T-cell (primary cell): ENCODE data around the gene SURF1. TPM values are rescaled to one million over a fixed set of nuclear protein-coding genes. Genes with fewer than 3 reads are reported as not detected.

ENCODE experiments used
- ATAC-seq, 4 experiments: fragments of 200-7000 bp in 3 of 4; fragments of 150-1000 bp in 1 of 4; cut with Tn5 transposase; replicated peaks in 1 of 4; 1 replicate in 3 of 4; 2 replicates in 1 of 4; pipeline ENCODE4 v1.10.0; 2021; ENCODE audit warnings: moderate library complexity in 3 of 4, mild to moderate bottlenecking in 2 of 4, moderate number of reproducible peaks in 1 of 4
- CTCF ChIA-PET, 2 donors: fragments of 300-600 bp; sonication (Branson Sonifier 250); formaldehyde crosslinking; loops; one replicate each; lab custom pipeline; 2022; ENCODE audit warnings: antibody characterized with exemption in 2 of 2; lab: Charles Lee
- POLR2A ChIA-PET, 2 donors: fragments of 300-600 bp; sonication (Branson Sonifier 250); formaldehyde crosslinking; loops; one replicate each; lab custom pipeline; 2022; ENCODE audit warnings: antibody characterized with exemption in 2 of 2; lab: Charles Lee
- DNase-seq, 35 experiments: peaks; one replicate each; pipeline versions ENCODE4 v3.0.0 to v3.0.0-alpha.2; 2013 to 2023
- H3K27ac ChIP-seq: one replicate; pipeline ENCODE4 v1.5.1; 2013; ENCODE audit warnings: low read length
- H3K27me3 ChIP-seq, 2 experiments: replicated peaks in 1 of 2; 1 replicate in 1 of 2; 2 replicates in 1 of 2; pipeline versions ENCODE4 v1.6.1 to v1.7.0; 2013; ENCODE audit warnings: low read length in 1 of 2, mixed read lengths in 1 of 2; ENCODE audit not compliant: control insufficient read depth in 2 of 2, insufficient read depth in 2 of 2; ENCODE audit errors: extremely low read depth in 1 of 2
- H3K36me3 ChIP-seq, 2 donors: 1 replicate in 1 of 2; 2 replicates in 1 of 2; pipeline versions ENCODE4 v1.6.1 to v1.7.0; 2013; ENCODE audit warnings: low read length in 1 of 2; ENCODE audit not compliant: control insufficient read depth in 2 of 2, insufficient read depth in 1 of 2; ENCODE audit errors: extremely low read depth in 1 of 2
- H3K4me1 ChIP-seq, 2 experiments: 1 replicate in 1 of 2; 2 replicates in 1 of 2; pipeline versions ENCODE4 v1.6.1 to v1.7.0; 2013; ENCODE audit warnings: low read length in 2 of 2, mixed read lengths in 1 of 2; ENCODE audit not compliant: insufficient read depth in 2 of 2, control insufficient read depth in 1 of 2; ENCODE audit errors: extremely low read depth in 1 of 2
- H3K4me3 ChIP-seq, 2 donors: 1 replicate in 1 of 2; 2 replicates in 1 of 2; pipeline versions ENCODE4 v1.5.1 to v1.7.0; 2013; ENCODE audit warnings: mild to moderate bottlenecking in 2 of 2, low read length in 1 of 2, moderate library complexity in 1 of 2; ENCODE audit not compliant: control insufficient read depth in 1 of 2; ENCODE audit errors: extremely low read depth in 1 of 2
- H3K9me3 ChIP-seq: 2 replicates; pipeline ENCODE4 v1.7.0; 2013
- H3K27ac Mint-ChIP-seq, 2 donors: one replicate each; pipeline ENCODE4 v1.8.0; 2020 to 2021; ENCODE audit warnings: mild to moderate bottlenecking in 2 of 2, mixed read lengths in 2 of 2
- H3K27me3 Mint-ChIP-seq, 2 donors: one replicate each; pipeline ENCODE4 v1.8.0; 2021 to 2022; ENCODE audit warnings: mixed read lengths in 2 of 2
- H3K36me3 Mint-ChIP-seq: one replicate; pipeline ENCODE4 v1.8.0; 2021; ENCODE audit warnings: mixed read lengths
- H3K4me1 Mint-ChIP-seq, 3 donors: one replicate each; pipeline ENCODE4 v1.8.0; 2020 to 2022; ENCODE audit warnings: mixed read lengths in 3 of 3, mild to moderate bottlenecking in 1 of 3
- H3K4me3 Mint-ChIP-seq, 3 donors: one replicate each; pipeline ENCODE4 v1.8.0; 2020 to 2022; ENCODE audit warnings: mild to moderate bottlenecking in 3 of 3, mixed read lengths in 3 of 3, moderate library complexity in 3 of 3
- H3K9me3 Mint-ChIP-seq, 3 donors: one replicate each; pipeline ENCODE4 v1.8.0; 2020 to 2022; ENCODE audit warnings: mixed read lengths in 3 of 3
- WGBS: methylation state at CpG from one replicate; pipeline ENCODE4 v1.1.5; 2013; ENCODE audit warnings: missing lambda C conversion rate; ENCODE audit not compliant: insufficient coverage; 5-methylcytosine and 5-hydroxymethylcytosine counted together
- total RNA-seq, 35 experiments: library from RNA in 6 of 35; stranded (reverse) in 6 of 35; fragments of 120-200 nt in 1 of 35; gene quantifications; one replicate each; pipeline versions ENCODE4 v1.2.1 to v1.2.4 and lab custom pipeline; 2013 to 2026

Gene SURF1
- total RNA-seq, 5 donors from 2014 or later (not counting 1 experiment from before 2014, with no cell fraction given), result 33.0 to 58.7 (median 58.3) TPM

- H3K9me3 Mint-ChIP-seq, result no peaks in the 10 kb centered on the region
- H3K36me3 Mint-ChIP-seq, result peaks cover 5% of the 10 kb centered on the region
- Histone ChIP-seq H3K36me3 (peaks cover 0 to 9% of the 10 kb centered on the region in 2 donors), H3K27me3 (no peaks in the 10 kb centered on the region), H3K9me3 (no peaks in the 10 kb centered on the region), H3K4me3 (peak overlapping the region; percentile 76 to 83), H3K27ac (peak overlapping the region; percentile 77), H3K4me1 (peaks cover 38 to 60% of the 10 kb centered on the region in 2 experiments)
- under 1% methylated on average over 36 of the region's 39 CpGs for WGBS
- ATAC-seq (peak in 3 of 4 experiments; percentile 1 to 3 (median 1)), DNase-seq (peak in 1 of 35 experiments; percentile 16)
- peak overlapping the region; percentile 91 to 97 (median 92) for H3K4me3 Mint-ChIP-seq
- POLR2A ChIA-PET, result no interaction called here
- peak overlapping the region; percentile 93 to 97 for H3K27ac Mint-ChIP-seq
- CTCF ChIA-PET, result interaction anchor here in 1 of 2 donors (0.9 to 1.5 kb wide), 2 partner anchors 24 to 27 kb away, joined by 4 to 7 read pairs; partner anchors contain the start of genes MED22 and RPL7A
- peaks cover 45 to 48% (median 45%) of the 10 kb centered on the region in 3 donors for H3K4me1 Mint-ChIP-seq
- no peaks in the 10 kb centered on the region for H3K27me3 Mint-ChIP-seq
Measured at GRCh38 chr9:133375116-133375723, 18.9 kb upstream of the SURF1 start.

- no peaks in the 10 kb centered on the region for H3K9me3 Mint-ChIP-seq
- 0% methylated on average over 5 of the region's 12 CpGs for WGBS
- no peak for ATAC-seq
Measured at GRCh38 chr9:133374612-133375115, 18.4 kb upstream of the SURF1 start.

GRCh38 chr9:133372144-133372543 lies 15.9 kb upstream of the SURF1 start:
- Mint-ChIP-seq H3K9me3 (no peaks in the 10 kb centered on the region), H3K27me3 (no peaks in the 10 kb centered on the region), H3K4me1 (peaks cover 70 to 76% (median 73%) of the 10 kb centered on the region in 3 donors), H3K27ac (peak overlapping the region; percentile 93 to 95), H3K36me3 (peaks cover 17% of the 10 kb centered on the region), H3K4me3 (peak overlapping the region; percentile 73 to 92 (median 76))
- 41% methylated on average over 7 of the region's 7 CpGs for WGBS
- no peak for DNase-seq
- Histone ChIP-seq H3K27ac (peak overlapping the region; percentile 94), H3K4me3 (peak overlapping the region in 1 of 2 donors; percentile 55), H3K36me3 (peaks cover 3 to 33% of the 10 kb centered on the region in 2 donors), H3K27me3 (no peaks in the 10 kb centered on the region), H3K9me3 (no peaks in the 10 kb centered on the region), H3K4me1 (peaks cover 48 to 91% of the 10 kb centered on the region in 2 experiments)
- POLR2A ChIA-PET, result interaction anchor here in 1 of 2 donors (0.6 kb wide), 1 partner anchor 341 kb away, joined by 3 read pairs; the partner anchor contains the start of gene GTF3C5
- no peak for ATAC-seq
- CTCF ChIA-PET, result interaction anchor here (1.0 to 2.7 kb wide), 6 partner anchors 16 to 186 kb away, joined by 3 to 16 read pairs (median 5); partner anchors contain the start of genes MED22 (in 1 of the 2), RPL7A (in 1 of the 2), SURF1 (in 1 of the 2) and SURF2 (in 1 of the 2)

More at GRCh38 chr9:133374612-133375115, 18.4 kb upstream of the SURF1 start:
- Histone ChIP-seq H3K27me3 (no peaks in the 10 kb centered on the region), H3K27ac (peak overlapping the region; percentile 77), H3K4me3 (peak overlapping the region; percentile 76 to 83), H3K9me3 (no peaks in the 10 kb centered on the region), H3K36me3 (peaks cover 0 to 12% of the 10 kb centered on the region in 2 donors), H3K4me1 (peaks cover 43 to 66% of the 10 kb centered on the region in 2 experiments)
- peak overlapping the region; percentile 91 to 97 (median 92) for H3K4me3 Mint-ChIP-seq
- no peaks in the 10 kb centered on the region for H3K27me3 Mint-ChIP-seq
- peaks cover 51 to 53% (median 51%) of the 10 kb centered on the region in 3 donors for H3K4me1 Mint-ChIP-seq
- CTCF ChIA-PET, result interaction anchor here in 1 of 2 donors (0.9 to 1.5 kb wide), 2 partner anchors 23 to 27 kb away, joined by 4 to 7 read pairs; partner anchors contain the start of genes MED22 and RPL7A
- DNase-seq, result peak in 1 of 35 experiments; percentile 57
- H3K36me3 Mint-ChIP-seq, result peaks cover 9% of the 10 kb centered on the region
- peak overlapping the region; percentile 93 to 97 for H3K27ac Mint-ChIP-seq
- POLR2A ChIA-PET, result no interaction called here

GRCh38 chr9:133371261-133371711 lies 15.0 kb upstream of the SURF1 start:
- Mint-ChIP-seq H3K4me3 (peak overlapping the region; percentile 73 to 92 (median 76)), H3K36me3 (peaks cover 17% of the 10 kb centered on the region), H3K9me3 (no peaks in the 10 kb centered on the region), H3K27ac (peak overlapping the region; percentile 93 to 95), H3K4me1 (peaks cover 70 to 84% (median 76%) of the 10 kb centered on the region in 3 donors), H3K27me3 (no peaks in the 10 kb centered on the region)
- ChIA-PET POLR2A (interaction anchor here (0.6 to 1.5 kb wide), 5 partner anchors 9 to 341 kb away, joined by 3 to 9 read pairs (median 5); partner anchors contain the start of genes GTF3C5 (in 1 of the 2), MED22 (in 1 of the 2), RPL7A (in 1 of the 2) and SURF1 (in 1 of the 2)), CTCF (interaction anchor here (0.9 to 2.7 kb wide), 14 partner anchors 10 to 185 kb away, joined by 3 to 16 read pairs (median 4); partner anchors contain the start of genes SURF1 (in 2 of the 2), SURF2 (in 2 of the 2), CACFD1 (in 1 of the 2) and MED22 (in 1 of the 2))
- ATAC-seq, result peak; percentile 53 to 67 (median 54)
- H3K4me3 ChIP-seq, result peak overlapping the region; percentile 31 to 55
- H3K4me1 ChIP-seq, result peaks cover 46 to 88% of the 10 kb centered on the region in 2 experiments
- H3K27me3 ChIP-seq, result no peaks in the 10 kb centered on the region
- peak; percentile 41 to 84 (median 61) for DNase-seq
- peaks cover 8 to 42% of the 10 kb centered on the region in 2 donors for H3K36me3 ChIP-seq
- 4% methylated on average over 5 of the region's 12 CpGs for WGBS
- peak overlapping the region; percentile 94 for H3K27ac ChIP-seq
- H3K9me3 ChIP-seq, result no peaks in the 10 kb centered on the region

GRCh38 chr9:133370685-133371084 lies 14.4 kb upstream of the SURF1 start:
- Mint-ChIP-seq H3K4me3 (peak overlapping the region; percentile 73 to 92 (median 76)), H3K27me3 (no peaks in the 10 kb centered on the region), H3K9me3 (no peaks in the 10 kb centered on the region), H3K4me1 (peaks cover 70 to 90% (median 80%) of the 10 kb centered on the region in 3 donors), H3K27ac (peak overlapping the region; percentile 93 to 95), H3K36me3 (peaks cover 21% of the 10 kb centered on the region)
- WGBS, result 8% methylated on average over 3 of the region's 9 CpGs
- CTCF ChIA-PET, result interaction anchor here (0.9 to 2.7 kb wide), 14 partner anchors 10 to 184 kb away, joined by 3 to 16 read pairs (median 4); partner anchors contain the start of genes SURF1 (in 2 of the 2), SURF2 (in 2 of the 2), CACFD1 (in 1 of the 2) and MED22 (in 1 of the 2)
- DNase-seq (peak in 34 of 35 experiments; percentile 29 to 79 (median 60)), ATAC-seq (peak; percentile 60 to 68 (median 64))
- peaks cover 12 to 48% of the 10 kb centered on the region in 2 donors for H3K36me3 ChIP-seq
- peak overlapping the region; percentile 31 to 55 for H3K4me3 ChIP-seq
- H3K4me1 ChIP-seq, result peaks cover 46 to 87% of the 10 kb centered on the region in 2 experiments
- peak overlapping the region; percentile 94 for H3K27ac ChIP-seq
- POLR2A ChIA-PET, result interaction anchor here (0.6 to 1.5 kb wide), 5 partner anchors 8 to 340 kb away, joined by 3 to 9 read pairs (median 5); partner anchors contain the start of genes GTF3C5 (in 1 of the 2), MED22 (in 1 of the 2), RPL7A (in 1 of the 2) and SURF1 (in 1 of the 2)
- H3K9me3 ChIP-seq, result no peaks in the 10 kb centered on the region
- H3K27me3 ChIP-seq, result no peaks in the 10 kb centered on the region
